ENCODE data around the gene SRPRB.
"Not testable (repeated sequence)": the region's sequence is repeated elsewhere in the genome, so short reads cannot be mapped to it uniquely, and the experiment has no call there.

Gene SRPRB

GRCh38 chr3:133779626-133780203 lies 25.9 kb upstream of the SRPRB start:
- DNase-seq: no peak

GRCh38 chr3:133780756-133781155 lies 24.9 kb upstream of the SRPRB start:
- not testable (repeated sequence) for DNase-seq

GRCh38 chr3:133781570-133781969 lies 24.0 kb upstream of the SRPRB start:
- no peak for DNase-seq

GRCh38 chr3:133782454-133782853 lies 23.2 kb upstream of the SRPRB start:
- no peak for DNase-seq

GRCh38 chr3:133783762-133784161 lies 21.9 kb upstream of the SRPRB start:
- no peak for DNase-seq

GRCh38 chr3:133788024-133788423 lies 17.6 kb upstream of the SRPRB start:
- no peak for DNase-seq

- no peak for DNase-seq
Observed at GRCh38 chr3:133792171-133792763, 13.3 kb upstream of the SRPRB start.

- DNase-seq: no peak
Observed at GRCh38 chr3:133797396-133798105, 8.1 kb upstream of the SRPRB start.

GRCh38 chr3:133799794-133800585 lies 5.6 kb upstream of the SRPRB start:
- no peak for DNase-seq

- no peak for DNase-seq
Observed at GRCh38 chr3:133803469-133803868, 2.1 kb upstream of the SRPRB start.

- no peak for DNase-seq
Observed at GRCh38 chr3:133804896-133805295, 719 bp upstream of the SRPRB start.

- no peak for DNase-seq
Observed at GRCh38 chr3:133805384-133805701, 272 bp upstream of the SRPRB start.

- no peak for DNase-seq
Observed at GRCh38 chr3:133812872-133813271, 7.3 kb downstream of the SRPRB start.

- DNase-seq: no peak
Observed at GRCh38 chr3:133815386-133815785, 9.8 kb downstream of the SRPRB start.

- DNase-seq: no peak
Observed at GRCh38 chr3:133820129-133820528, 14.5 kb downstream of the SRPRB start.

- DNase-seq: no peak
Observed at GRCh38 chr3:133820889-133821675, 15.5 kb downstream of the SRPRB start.

GRCh38 chr3:133821767-133822638 lies 16.4 kb downstream of the SRPRB start:
- DNase-seq: no peak

- DNase-seq: no peak
Observed at GRCh38 chr3:133824961-133825485, 19.4 kb downstream of the SRPRB start.

- no peak for DNase-seq
Observed at GRCh38 chr3:133825969-133826727, 20.5 kb downstream of the SRPRB start.

- DNase-seq: no peak
Observed at GRCh38 chr3:133827136-133827535, 21.5 kb downstream of the SRPRB start.

GRCh38 chr3:133827684-133828083 lies 22.1 kb downstream of the SRPRB start:
- DNase-seq: no peak
